Activated B cell treated with CpG ODN at 0.5 μM for 24 hours (primary cell): ENCODE data around the gene TAF4. TPM values are rescaled to one million over a fixed set of nuclear protein-coding genes. Genes with fewer than 3 reads are reported as not detected.

Experiments
- ATAC-seq: fragments of 200-7000 bp; cut with Tn5 transposase; one replicate; pipeline ENCODE4 v1.10.0; 2021; ENCODE audit warnings: low read depth, mild to moderate bottlenecking, moderate library complexity
- CTCF ChIA-PET: fragments of 350-600 bp; sonication (Branson Sonifier 250); formaldehyde crosslinking; loops from one replicate; lab custom pipeline; 2021; ENCODE audit warnings: antibody characterized with exemption; lab: Charles Lee
- POLR2A ChIA-PET: fragments of 350-600 bp; sonication (Branson Sonifier 250); formaldehyde crosslinking; loops from one replicate; lab custom pipeline; 2021; ENCODE audit warnings: antibody characterized with exemption; lab: Charles Lee
- DNase-seq: peaks from one replicate; pipeline ENCODE4 v3.0.0; 2022
- H3K27ac Mint-ChIP-seq: one replicate; pipeline ENCODE4 v1.8.0; 2020; ENCODE audit warnings: mixed read lengths
- H3K27me3 Mint-ChIP-seq: one replicate; pipeline ENCODE4 v1.8.0; 2021; ENCODE audit warnings: mixed read lengths
- H3K36me3 Mint-ChIP-seq: one replicate; pipeline ENCODE4 v1.8.0; 2021; ENCODE audit warnings: low read depth, mixed read lengths
- H3K4me1 Mint-ChIP-seq: one replicate; pipeline ENCODE4 v1.8.0; 2021; ENCODE audit warnings: mixed read lengths
- H3K4me3 Mint-ChIP-seq: one replicate; pipeline ENCODE4 v1.8.0; 2020; ENCODE audit warnings: mild to moderate bottlenecking, mixed read lengths
- H3K9me3 Mint-ChIP-seq: one replicate; pipeline ENCODE4 v1.8.0; 2020; ENCODE audit warnings: mixed read lengths
- intact Hi-C: fragments of 100-400 bp; cut with micrococcal nuclease; formaldehyde crosslinking; loops from one replicate; pipeline ENCODE4 v1.15.1; 2024
- total RNA-seq: library from RNA; stranded (reverse); gene quantifications from 2 replicates; pipeline ENCODE4 v1.2.3, GENCODE V29; 2022
- TF ChIP-seq, protein P1 (sequence below): fragments of 200-600 bp; IDR thresholded peaks from one replicate; pipeline ENCODE4 v1.8.0; 2022; ENCODE audit warnings: antibody characterized with exemption, mild to moderate bottlenecking

Gene TAF4
- total RNA-seq, 1 donor from 2014 or later = 26.9 TPM

DNA sequence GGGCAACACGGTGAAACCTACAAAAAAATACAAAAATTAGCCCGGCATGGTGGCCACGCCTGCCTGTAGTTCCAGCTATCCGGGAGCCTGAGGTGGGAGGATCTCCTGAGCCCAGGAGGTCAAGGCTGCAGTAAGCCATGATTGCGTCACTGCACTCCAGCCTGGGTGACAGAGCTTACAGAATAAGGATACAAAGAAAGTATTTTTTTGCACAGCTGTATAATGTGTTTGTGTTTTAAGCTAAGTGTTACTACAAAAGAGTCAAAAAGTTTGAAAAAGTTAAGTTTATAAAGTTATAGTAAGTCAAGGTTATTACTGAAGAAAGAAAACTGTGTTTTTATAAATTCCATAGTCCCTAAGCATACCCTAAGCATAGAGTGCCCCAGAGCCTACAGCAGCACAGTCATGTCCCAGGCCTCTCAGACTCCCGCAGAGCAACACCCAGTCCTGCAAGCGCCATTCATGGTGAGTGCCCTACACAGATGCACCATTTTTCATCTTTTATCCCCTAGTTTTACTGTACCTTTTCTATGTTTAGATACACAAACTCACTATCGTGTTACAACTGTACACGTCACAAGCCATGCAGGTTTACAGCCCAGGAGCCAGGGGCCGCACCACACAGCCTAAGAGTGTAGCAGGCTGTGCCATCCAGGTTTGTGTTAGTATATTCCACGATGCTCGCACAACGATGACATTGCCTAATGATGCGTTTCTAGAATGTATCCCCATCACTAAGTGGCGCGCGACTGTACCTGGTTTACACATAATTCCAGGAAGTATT, 22.4 kb downstream of the TAF4 start:
- TF ChIP-seq, protein P1, sequence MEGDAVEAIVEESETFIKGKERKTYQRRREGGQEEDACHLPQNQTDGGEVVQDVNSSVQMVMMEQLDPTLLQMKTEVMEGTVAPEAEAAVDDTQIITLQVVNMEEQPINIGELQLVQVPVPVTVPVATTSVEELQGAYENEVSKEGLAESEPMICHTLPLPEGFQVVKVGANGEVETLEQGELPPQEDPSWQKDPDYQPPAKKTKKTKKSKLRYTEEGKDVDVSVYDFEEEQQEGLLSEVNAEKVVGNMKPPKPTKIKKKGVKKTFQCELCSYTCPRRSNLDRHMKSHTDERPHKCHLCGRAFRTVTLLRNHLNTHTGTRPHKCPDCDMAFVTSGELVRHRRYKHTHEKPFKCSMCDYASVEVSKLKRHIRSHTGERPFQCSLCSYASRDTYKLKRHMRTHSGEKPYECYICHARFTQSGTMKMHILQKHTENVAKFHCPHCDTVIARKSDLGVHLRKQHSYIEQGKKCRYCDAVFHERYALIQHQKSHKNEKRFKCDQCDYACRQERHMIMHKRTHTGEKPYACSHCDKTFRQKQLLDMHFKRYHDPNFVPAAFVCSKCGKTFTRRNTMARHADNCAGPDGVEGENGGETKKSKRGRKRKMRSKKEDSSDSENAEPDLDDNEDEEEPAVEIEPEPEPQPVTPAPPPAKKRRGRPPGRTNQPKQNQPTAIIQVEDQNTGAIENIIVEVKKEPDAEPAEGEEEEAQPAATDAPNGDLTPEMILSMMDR = no peak
- intact Hi-C loops = no loop called here
- POLR2A ChIA-PET = no interaction called here
- H3K4me3 Mint-ChIP-seq = no peak overlapping the region
- peaks cover 5% of the 10 kb centered on the region for H3K36me3 Mint-ChIP-seq
- H3K27me3 Mint-ChIP-seq = no peaks in the 10 kb centered on the region
- CTCF ChIA-PET = no interaction called here
- H3K27ac Mint-ChIP-seq = no peak overlapping the region
- ATAC-seq (no peak), DNase-seq (no peak)
- no peaks in the 10 kb centered on the region for H3K9me3 Mint-ChIP-seq
- H3K4me1 Mint-ChIP-seq = peaks cover 31% of the 10 kb centered on the region

GRCh38 chr20:62042025-62042820, 23.5 kb downstream of the TAF4 start:
- Mint-ChIP-seq H3K27ac (no peak overlapping the region), H3K9me3 (no peaks in the 10 kb centered on the region), H3K4me1 (peaks cover 31% of the 10 kb centered on the region), H3K36me3 (peaks cover 5% of the 10 kb centered on the region), H3K4me3 (no peak overlapping the region), H3K27me3 (no peaks in the 10 kb centered on the region)
- TF ChIP-seq, protein P1 = no peak
- intact Hi-C loops = no loop called here
- DNase-seq (no peak), ATAC-seq (no peak)
- POLR2A ChIA-PET = no interaction called here
- CTCF ChIA-PET = no interaction called here

DNA sequence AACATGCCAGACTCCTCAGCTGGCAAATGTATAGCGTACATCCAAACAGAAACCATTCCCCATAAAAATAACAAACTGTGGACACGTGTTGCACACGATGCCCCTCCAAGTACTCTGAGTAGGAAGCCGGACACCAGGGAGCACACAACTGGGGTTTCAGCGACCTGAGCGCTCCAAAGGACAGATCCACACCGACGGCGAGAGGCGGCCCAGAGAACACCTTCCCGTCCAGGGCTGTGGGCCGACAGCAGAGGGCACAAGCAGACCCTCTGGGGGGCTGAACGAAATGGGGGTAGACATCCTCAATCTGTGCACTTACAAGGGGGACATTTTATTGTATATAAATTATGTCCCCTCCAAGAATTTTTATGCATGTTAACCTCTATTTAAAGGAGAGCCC, 24.7 kb downstream of the TAF4 start:
- ATAC-seq = no peak
- Mint-ChIP-seq H3K4me3 (no peak overlapping the region), H3K27ac (no peak overlapping the region), H3K36me3 (peaks cover 3% of the 10 kb centered on the region), H3K27me3 (no peaks in the 10 kb centered on the region), H3K9me3 (no peaks in the 10 kb centered on the region), H3K4me1 (peaks cover 31% of the 10 kb centered on the region)
- DNase-seq = no peak
- CTCF ChIA-PET = no interaction called here
- intact Hi-C loops = no loop called here
- POLR2A ChIA-PET = interaction anchor here (0.7 kb wide), 1 partner anchor 350 kb away, joined by 3 read pairs; no protein-coding TSS in a partner anchor
- TF ChIP-seq, protein P1 = no peak

DNA sequence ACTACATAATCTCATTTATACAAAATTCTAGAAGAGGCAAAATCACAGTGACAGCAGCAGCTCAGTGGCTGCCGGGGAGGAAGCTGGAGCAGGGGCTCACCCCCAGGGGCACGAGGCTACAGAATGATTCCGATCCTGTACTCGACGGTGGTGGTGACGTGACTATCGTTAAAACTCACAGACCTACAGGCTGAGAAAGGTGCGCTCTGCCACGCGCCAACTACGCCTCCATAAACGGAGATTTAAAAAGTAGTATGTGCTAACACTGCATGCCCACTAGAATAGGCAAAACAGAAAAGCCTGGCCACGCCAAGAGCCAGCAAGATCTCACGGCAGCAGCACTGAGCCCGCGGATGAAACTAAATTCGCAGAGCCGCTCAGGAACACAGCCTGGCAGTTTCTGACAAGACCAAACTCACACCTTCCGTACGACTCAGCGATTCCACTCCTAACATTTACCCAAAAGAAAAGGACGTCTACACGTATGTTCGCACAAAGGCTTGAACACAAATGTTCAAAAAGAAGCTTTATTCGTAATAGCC, 25.2 kb downstream of the TAF4 start:
- DNase-seq = no peak
- TF ChIP-seq, protein P1 = no peak
- Mint-ChIP-seq H3K9me3 (no peaks in the 10 kb centered on the region), H3K4me3 (no peak overlapping the region), H3K27me3 (no peaks in the 10 kb centered on the region), H3K36me3 (peaks cover 3% of the 10 kb centered on the region), H3K4me1 (peaks cover 29% of the 10 kb centered on the region), H3K27ac (no peak overlapping the region)
- no peak for ATAC-seq
- intact Hi-C loops = no loop called here
- CTCF ChIA-PET = no interaction called here
- POLR2A ChIA-PET = interaction anchor here (1.4 kb wide), 1 partner anchor 26 kb away, joined by 5 read pairs; no protein-coding TSS in a partner anchor

GRCh38 chr20:62039738-62040137, 25.9 kb downstream of the TAF4 start:
- DNase-seq = no peak

More at GRCh38 chr20:62039738-62040137, 25.9 kb downstream of the TAF4 start:
- intact Hi-C loops = no loop called here
- H3K4me3 Mint-ChIP-seq = peak overlapping the region; percentile 12
- CTCF ChIA-PET = no interaction called here
- TF ChIP-seq, protein P1 = no peak
- H3K27me3 Mint-ChIP-seq = no peaks in the 10 kb centered on the region
- no peaks in the 10 kb centered on the region for H3K9me3 Mint-ChIP-seq
- H3K4me1 Mint-ChIP-seq = peaks cover 29% of the 10 kb centered on the region
- no peak for ATAC-seq
- POLR2A ChIA-PET = interaction anchor here (0.7 to 1.4 kb wide), 3 partner anchors 27 to 82 kb away, joined by 4 to 6 read pairs (median 5); no protein-coding TSS in a partner anchor
- H3K27ac Mint-ChIP-seq = no peak overlapping the region
- peaks cover 3% of the 10 kb centered on the region for H3K36me3 Mint-ChIP-seq
